HCT116 (cell line): ENCODE data around the gene PPP2R5C. TPM values are rescaled to one million over a fixed set of nuclear protein-coding genes. Genes with fewer than 3 reads are reported as not detected.
"Not testable (repeated sequence)": the region's sequence is repeated elsewhere in the genome, so short reads cannot be mapped to it uniquely, and the experiment has no call there.

Experiments
- ATAC-seq: fragments of 200-7000 bp; cut with Tn5 transposase; 2 replicates; pipeline ENCODE4 v1.9.1; 2020; ENCODE audit warnings: mild to moderate bottlenecking, moderate library complexity
- BruUV-seq: library from RNA; stranded (reverse); fragments of 400-500 nt; replicated peaks from 2 replicates; lab custom pipeline; 2021; lab: Mats Ljungman, UMichigan
- CTCF ChIA-PET: fragments of 300-600 bp; sonication (Branson Sonifier 250); formaldehyde crosslinking; loops from one replicate; lab custom pipeline; 2021; ENCODE audit warnings: antibody characterized with exemption; lab: Charles Lee
- POLR2A ChIA-PET: fragments of 300-600, 350-600 bp; sonication (Branson Sonifier 250); formaldehyde crosslinking; loops from one replicate; lab custom pipeline; 2021; ENCODE audit warnings: antibody characterized with exemption; lab: Charles Lee
- RAD21 ChIA-PET, 2 experiments: fragments of 300-600 bp; sonication (Branson Sonifier 250); formaldehyde crosslinking; loops; one replicate each; lab custom pipeline; 2023; ENCODE audit warnings: low total read pairs in 2 of 2; ENCODE audit not compliant: uncharacterized antibody in 2 of 2, unreplicated experiment in 2 of 2, low non-redundant PET in 1 of 2; lab: Charles Lee
- DNase-seq: peaks from one replicate; pipeline ENCODE4 v3.0.0-alpha.2; 2010; ENCODE audit warnings: low read depth, low spot score
- H2AFZ ChIP-seq: fragments of 200-600 bp; shearing (Covaris generic), sonication (generic); 2 replicates; pipeline ENCODE4 v1.6.1; 2017; ENCODE audit warnings: low read depth, mixed run types, mixed read lengths, antibody characterized with exemption, low read length; ENCODE audit not compliant: poor library complexity, severe bottlenecking
- H3K27ac ChIP-seq: 2 replicates; pipeline ENCODE4 v1.5.1; 2012; ENCODE audit warnings: low read depth, low read length
- H3K27me3 ChIP-seq: fragments of 200-600 bp; sonication (generic); 2 replicates; pipeline ENCODE4 v1.6.1; 2016; ENCODE audit warnings: mixed run types, low read length, mixed read lengths; ENCODE audit not compliant: insufficient read depth
- H3K36me3 ChIP-seq, 2 experiments: fragments of 200-500 bp in 1 of 2; fragments of 200-600 bp in 1 of 2; sonication (Bioruptor generic) in 1 of 2; sonication (generic) in 1 of 2; 2 replicates each; pipeline versions ENCODE4 v1.5.1 to v1.6.1; 2014 to 2016; ENCODE audit warnings: low read length in 2 of 2, inconsistent platforms in 1 of 2, mixed read lengths in 1 of 2, mixed run types in 1 of 2; ENCODE audit not compliant: insufficient read depth in 2 of 2, control insufficient read depth in 1 of 2
- H3K4me1 ChIP-seq, 2 experiments: fragments of 200-600 bp in 1 of 2; sonication (generic) in 1 of 2; 2 replicates each; pipeline versions ENCODE4 v1.5.1 to v1.6.1; 2012 to 2017; ENCODE audit warnings: low read length in 2 of 2, inconsistent platforms in 1 of 2, mild to moderate bottlenecking in 1 of 2, mixed read lengths in 1 of 2, mixed run types in 1 of 2, moderate library complexity in 1 of 2; ENCODE audit not compliant: insufficient read depth in 2 of 2, control insufficient read depth in 1 of 2
- H3K4me2 ChIP-seq: fragments of 200-600 bp; sonication (generic); 2 replicates; pipeline ENCODE4 v1.6.1; 2017; ENCODE audit warnings: mixed run types, low read length, mixed read lengths
- H3K4me3 ChIP-seq, 2 experiments: fragments of 200-600 bp in 1 of 2; sonication (generic) in 1 of 2; replicated peaks in 1 of 2; 2 replicates each; pipeline ENCODE4 v1.5.1; 2011 to 2016; ENCODE audit warnings: low read length in 2 of 2, control low read depth in 1 of 2, low read depth in 1 of 2, mild to moderate bottlenecking in 1 of 2, mixed read lengths in 1 of 2, mixed run types in 1 of 2
- H3K79me2 ChIP-seq: fragments of 200-600 bp; sonication (generic); 2 replicates; pipeline ENCODE4 v1.6.1; 2017; ENCODE audit warnings: mild to moderate bottlenecking, mixed run types, low read length, moderate library complexity, mixed read lengths; ENCODE audit not compliant: insufficient read depth
- H3K9ac ChIP-seq: fragments of 200-600 bp; sonication (generic); 2 replicates; pipeline ENCODE4 v1.6.1; 2016; ENCODE audit warnings: low read length, mixed read lengths
- H3K9me2 ChIP-seq: fragments of 200-600 bp; sonication (generic), shearing (Covaris generic); 2 replicates; pipeline ENCODE4 v1.6.1; 2017; ENCODE audit warnings: mixed run types, mild to moderate bottlenecking, moderate library complexity; ENCODE audit not compliant: insufficient read depth
- H3K9me3 ChIP-seq, 2 experiments: fragments of 200-500 bp in 1 of 2; fragments of 200-600 bp in 1 of 2; sonication (Bioruptor generic) in 1 of 2; sonication (generic) in 1 of 2; 2 replicates each; pipeline ENCODE4 v1.6.1; 2014 to 2017; ENCODE audit warnings: low read length in 2 of 2, mixed read lengths in 2 of 2, inconsistent platforms in 1 of 2, low read depth in 1 of 2, mild to moderate bottlenecking in 1 of 2, mixed run types in 1 of 2, moderate library complexity in 1 of 2; ENCODE audit not compliant: control insufficient read depth in 1 of 2, insufficient read depth in 1 of 2
- H4K20me1 ChIP-seq: fragments of 200-600 bp; sonication (generic), shearing (Covaris generic); 2 replicates; pipeline ENCODE4 v1.6.1; 2017; ENCODE audit warnings: mixed run types, mild to moderate bottlenecking, moderate library complexity; ENCODE audit not compliant: insufficient read depth
- ATF3 ChIP-seq: IDR thresholded peaks from 2 replicates; pipeline ENCODE4 v1.6.1; 2012
- CBX3 ChIP-seq: IDR thresholded peaks from 2 replicates; pipeline ENCODE4 v1.6.1; 2012; ENCODE audit warnings: low read depth
- CEBPB ChIP-seq: IDR thresholded peaks from 2 replicates; pipeline ENCODE4 v1.6.1; 2012; ENCODE audit warnings: low read depth
- CTCF ChIP-seq, 3 experiments: fragments of 200-600 bp in 1 of 3; sonication (generic) in 1 of 3; IDR thresholded peaks in 2 of 3; conservative IDR thresholded peaks in 1 of 3; 2 replicates each; pipeline ENCODE4 v1.5.1; 2012 to 2017; ENCODE audit warnings: low read depth in 2 of 3, low read length in 2 of 3, antibody characterized with exemption in 1 of 3, borderline replicate concordance in 1 of 3, control low read depth in 1 of 3, mild to moderate bottlenecking in 1 of 3, mixed read lengths in 1 of 3, mixed run types in 1 of 3, moderate library complexity in 1 of 3; ENCODE audit not compliant: insufficient read depth in 1 of 3
- EGR1 ChIP-seq: IDR thresholded peaks from 2 replicates; pipeline ENCODE4 v1.6.1; 2012; ENCODE audit warnings: low read depth
- ELF1 ChIP-seq: IDR thresholded peaks from 2 replicates; pipeline ENCODE4 v1.6.1; 2012; ENCODE audit warnings: low read depth, borderline replicate concordance
- EZH2 ChIP-seq: fragments of 200-600 bp; sonication (generic); IDR thresholded peaks from 2 replicates; pipeline ENCODE4 v1.6.1; 2017; ENCODE audit warnings: antibody characterized with exemption, mixed run types
- EZH2phosphoT487 ChIP-seq: fragments of 200-600 bp; IDR thresholded peaks from 2 replicates; pipeline ENCODE4 v1.6.1; 2018; ENCODE audit warnings: antibody characterized with exemption, borderline replicate concordance
- MAX ChIP-seq: IDR thresholded peaks from 2 replicates; pipeline ENCODE4 v1.6.1; 2012
- POLR2AphosphoS5 ChIP-seq: IDR thresholded peaks from 2 replicates; pipeline ENCODE4 v1.6.1; 2011; ENCODE audit warnings: mild to moderate bottlenecking, low read depth, low read length, moderate library complexity
- RAD21 ChIP-seq: IDR thresholded peaks from 2 replicates; pipeline ENCODE4 v1.6.1; 2012; ENCODE audit warnings: low read depth, mild to moderate bottlenecking
- SIN3A ChIP-seq: IDR thresholded peaks from 2 replicates; pipeline ENCODE4 v1.6.1; 2012; ENCODE audit warnings: low read depth
- SRF ChIP-seq: IDR thresholded peaks from 2 replicates; pipeline ENCODE4 v1.6.1; 2012; ENCODE audit warnings: low read depth
- TCF7L2 ChIP-seq: IDR thresholded peaks from 2 replicates; pipeline ENCODE4 v1.7.0; 2011; ENCODE audit warnings: borderline replicate concordance, inconsistent platforms; ENCODE audit not compliant: insufficient read depth, insufficient read length; ENCODE audit errors: extremely low read depth
- ZNF274 ChIP-seq: fragments of 200-500 bp; sonication (Bioruptor generic); IDR thresholded peaks from 2 replicates; pipeline ENCODE4 v1.6.1; 2014; ENCODE audit warnings: mild to moderate bottlenecking, low read depth, low read length, inconsistent platforms
- intact Hi-C: fragments of 100-400 bp; cut with micrococcal nuclease; formaldehyde crosslinking; loops from 2 replicates; pipeline ENCODE4 v1.10.0; 2022
- total RNA-seq: library from RNA; stranded (reverse); gene quantifications from one replicate; pipeline ENCODE4 v1.2.1, GENCODE V29; 2021; ENCODE audit not compliant: unreplicated experiment

PPP2R5C gene
- total RNA-seq, 1 experiment from 2014 or later: 117 TPM

GRCh38 chr14:101970830-101971400, 209.4 kb downstream of the PPP2R5C start:
- DNase-seq (no peak), ATAC-seq (no peak)
- Histone ChIP-seq H3K4me1 (peaks cover 32 to 39% of the 10 kb centered on the region in 2 experiments), H3K27me3 (no peaks in the 10 kb centered on the region), H3K36me3 (peaks cover 0 to 4% of the 10 kb centered on the region in 2 experiments; a peak in 1 of 4 replicates), H3K9me2 (no peaks in the 10 kb centered on the region), H3K9ac (no peak overlapping the region), H4K20me1 (no peaks in the 10 kb centered on the region), H3K9me3 (no peaks in the 10 kb centered on the region), H3K27ac (peak overlapping the region; percentile 62; the same call in 1 of the 2 replicates), H3K4me2 (no peak overlapping the region), H3K4me3 (no peak overlapping the region), H2AFZ (no peak overlapping the region), H3K79me2 (peaks cover 93% of the 10 kb centered on the region)
- POLR2A ChIA-PET: no interaction called here
- TF ChIP-seq SRF (no peak), TCF7L2 (no peak), ZNF274 (no peak), CEBPB (no peak), ATF3 (no peak), SIN3A (no peak), EGR1 (no peak), CTCF (IDR thresholded peaks at IDR 0.05 in 2 of 3, conservative IDR thresholded peaks at IDR 0.05 in 1 of 3; ENCODE audit: borderline replicate concordance in 1 of 3, insufficient read depth in 1 of 3, low read depth in 2 of 3, low read length in 2 of 3) (no peak), RAD21 (no peak), EZH2 (no peak), POLR2AphosphoS5 (no peak), MAX (no peak), EZH2phosphoT487 (no peak), ELF1 (no peak), CBX3 (no peak)
- BruUV-seq: no TSS peak
- CTCF ChIA-PET: interaction anchor here (2.2 kb wide), 1 partner anchor 200 kb away, joined by 5 read pairs; no protein-coding TSS in a partner anchor
- intact Hi-C loops: no loop called here
- RAD21 ChIA-PET: no interaction called here

- H3K4me3 ChIP-seq, DNase-seq, intact Hi-C loops, H4K20me1 ChIP-seq, POLR2A ChIA-PET, H2AFZ ChIP-seq, H3K36me3 ChIP-seq, RAD21 ChIA-PET, H3K27me3 ChIP-seq, ATAC-seq, H3K9me3 ChIP-seq, BruUV-seq, H3K9me2 ChIP-seq: not testable (repeated sequence)
- Histone ChIP-seq H3K79me2 (peaks cover 88% of the 10 kb centered on the region), H3K4me1 (peaks cover 29 to 34% of the 10 kb centered on the region in 2 experiments), H3K27ac (peak overlapping the region; percentile 62), H3K9ac (peak overlapping the region; percentile 55), H3K4me2 (peak overlapping the region; percentile 75)
- CTCF ChIA-PET: interaction anchor here (2.1 to 2.2 kb wide), 2 partner anchors 10 to 200 kb away, joined by 5 to 7 read pairs; no protein-coding TSS in a partner anchor
These were observed 209.9 kb downstream of the PPP2R5C start for GRCh38 chr14:101971458-101971857.
